PC-9 (cell line): ENCODE data around the gene SLC1A5. TPM values are rescaled to one million over a fixed set of nuclear protein-coding genes. Genes with fewer than 3 reads are reported as not detected.

Source experiments
- BruUV-seq: library from RNA; stranded (reverse); fragments of 400-500 nt; replicated peaks from 2 replicates; lab custom pipeline; 2021; lab: Mats Ljungman, UMichigan
- CTCF ChIA-PET: fragments of 300-600 bp; sonication (Branson Sonifier 250); formaldehyde crosslinking; loops from one replicate; lab custom pipeline; 2022; ENCODE audit warnings: antibody characterized with exemption; lab: Charles Lee
- POLR2A ChIA-PET: fragments of 300-600 bp; sonication (Branson Sonifier 250); formaldehyde crosslinking; loops from one replicate; lab custom pipeline; 2022; ENCODE audit warnings: antibody characterized with exemption; ENCODE audit not compliant: unreplicated experiment; lab: Charles Lee
- DNase-seq, 2 experiments: peaks; one replicate each; pipeline versions ENCODE4 v3.0.0 to v3.0.0-alpha.2; 2015 to 2022; ENCODE audit warnings: mixed read lengths in 1 of 2
- H2AFZ ChIP-seq: fragments of 200-600 bp; sonication (generic); 2 replicates; pipeline ENCODE4 v1.8.1; 2017; ENCODE audit warnings: antibody characterized with exemption
- H3F3A ChIP-seq: fragments of 200-600 bp; sonication (generic); 2 replicates; pipeline ENCODE4 v1.8.1; 2017; ENCODE audit warnings: antibody characterized with exemption, mild to moderate bottlenecking, low read depth; ENCODE audit not compliant: insufficient read depth
- H3K27ac ChIP-seq: fragments of 200-600 bp; sonication (generic); 2 replicates; pipeline ENCODE4 v1.6.1; 2016; ENCODE audit warnings: mixed run types
- H3K27me3 ChIP-seq: fragments of 200-600 bp; sonication (generic); 2 replicates; pipeline ENCODE4 v1.6.1; 2016; ENCODE audit warnings: low read depth, mixed run types; ENCODE audit not compliant: insufficient read depth
- H3K36me3 ChIP-seq: fragments of 200-600 bp; sonication (generic); 2 replicates; pipeline ENCODE4 v1.6.1; 2016; ENCODE audit warnings: low read depth, mixed run types
- H3K4me1 ChIP-seq: fragments of 200-600 bp; sonication (generic); replicated peaks from 2 replicates; pipeline ENCODE4 v1.6.1; 2016; ENCODE audit warnings: mixed run types; ENCODE audit not compliant: insufficient read depth
- H3K4me2 ChIP-seq: fragments of 200-600 bp; sonication (generic); 2 replicates; pipeline ENCODE4 v1.6.1; 2017; ENCODE audit warnings: mixed run types
- H3K4me3 ChIP-seq: fragments of 200-600 bp; sonication (generic); 2 replicates; pipeline ENCODE4 v1.6.1; 2016; ENCODE audit warnings: mixed run types
- H3K79me2 ChIP-seq: fragments of 200-600 bp; sonication (generic); 2 replicates; pipeline ENCODE4 v1.6.1; 2017; ENCODE audit warnings: low read depth, mixed run types
- H3K9me2 ChIP-seq: fragments of 200-600 bp; sonication (generic); 2 replicates; pipeline ENCODE4 v1.8.1; 2017; ENCODE audit warnings: mild to moderate bottlenecking; ENCODE audit not compliant: insufficient read depth
- H3K9me3 ChIP-seq: fragments of 200-600 bp; sonication (generic); 2 replicates; pipeline ENCODE4 v1.8.1; 2016; ENCODE audit warnings: low read depth; ENCODE audit not compliant: insufficient read depth
- H4K20me1 ChIP-seq: fragments of 200-600 bp; sonication (generic); 2 replicates; pipeline ENCODE4 v1.8.1; 2017; ENCODE audit not compliant: insufficient read depth
- CTCF ChIP-seq: fragments of 200-600 bp; sonication (generic); conservative IDR thresholded peaks from 2 replicates; pipeline ENCODE4 v1.6.1; 2017; ENCODE audit warnings: mixed run types, antibody characterized with exemption, mild to moderate bottlenecking, moderate library complexity
- EZH2 ChIP-seq: fragments of 200-600 bp; sonication (generic); IDR thresholded peaks from 2 replicates; pipeline ENCODE4 v1.8.0; 2017; ENCODE audit warnings: antibody characterized with exemption, low read depth
- intact Hi-C: fragments of 100-400 bp; cut with micrococcal nuclease; formaldehyde crosslinking; loops from one replicate; pipeline ENCODE4 v1.10.0; 2022; ENCODE audit not compliant: unreplicated experiment
- total RNA-seq: library from RNA; stranded (reverse); gene quantifications from 2 replicates; pipeline ENCODE4 v1.2.3, GENCODE V29; 2021

SLC1A5 gene
- total RNA-seq, 1 experiment from 2014 or later = 264 TPM

GRCh38 chr19:46725036-46725820 lies 63.2 kb downstream of the SLC1A5 start:
- peaks cover 17% of the 10 kb centered on the region; the same call in 1 of the 2 replicates for H3F3A ChIP-seq
- H3K4me3 ChIP-seq = no peak overlapping the region
- H3K79me2 ChIP-seq = peaks cover 21% of the 10 kb centered on the region
- intact Hi-C loops = no loop called here
- DNase-seq = peak in 1 of 2 experiments; percentile 9
- TF ChIP-seq EZH2 = no peak
- no peak for TF ChIP-seq CTCF
- no TSS peak for BruUV-seq
- H3K27ac ChIP-seq = no peak overlapping the region
- peaks cover 3% of the 10 kb centered on the region for H3K4me1 ChIP-seq
- H3K4me2 ChIP-seq = no peak overlapping the region
- ChIA-PET CTCF (interaction anchor here (0.7 kb wide), 1 partner anchor 849 kb away, joined by 3 read pairs; no protein-coding TSS in a partner anchor), POLR2A (no interaction called here)
- H2AFZ ChIP-seq = no peak overlapping the region
- H3K36me3 ChIP-seq = peaks cover 39% of the 10 kb centered on the region
- H3K9me3 ChIP-seq = no peaks in the 10 kb centered on the region
- no peaks in the 10 kb centered on the region for H3K27me3 ChIP-seq
- H4K20me1 ChIP-seq = peaks cover 22% of the 10 kb centered on the region
- no peaks in the 10 kb centered on the region for H3K9me2 ChIP-seq

Other genes with a start within 250 kb of the SLC1A5 start
- gene CALM3, start 187.3 kb downstream of the SLC1A5 start, total RNA-seq = 211 and 239 TPM in 2 replicates
- 0.28 TPM in 1 of 2 replicates, not detected in the other for gene PTGIR, start 163.5 kb downstream of the SLC1A5 start, total RNA-seq
- not detected in 2 replicates for gene GNG8, start 152.4 kb downstream of the SLC1A5 start, total RNA-seq
- gene DACT3, start 127.4 kb downstream of the SLC1A5 start, total RNA-seq = 0.13 TPM in 1 of 2 replicates, not detected in the other
- gene PRKD2, start 71.5 kb downstream of the SLC1A5 start, total RNA-seq = 88.5 and 97.8 TPM in 2 replicates
- 7.6 and 10.6 TPM in 2 replicates for gene FKRP, start 42.5 kb downstream of the SLC1A5 start, total RNA-seq
- 93.3 and 131 TPM in 2 replicates for gene STRN4, start 42.1 kb downstream of the SLC1A5 start, total RNA-seq
- 332 and 411 TPM in 2 replicates for gene AP2S1, start 62.3 kb upstream of the SLC1A5 start, total RNA-seq
- gene ARHGAP35, start 72.4 kb upstream of the SLC1A5 start, total RNA-seq = 87.8 and 104 TPM in 2 replicates
- 1.4 and 3.7 TPM in 2 replicates for gene NPAS1, start 231.2 kb upstream of the SLC1A5 start, total RNA-seq